ENCODE measurements around the gene CEMIP.

Gene CEMIP

DNA sequence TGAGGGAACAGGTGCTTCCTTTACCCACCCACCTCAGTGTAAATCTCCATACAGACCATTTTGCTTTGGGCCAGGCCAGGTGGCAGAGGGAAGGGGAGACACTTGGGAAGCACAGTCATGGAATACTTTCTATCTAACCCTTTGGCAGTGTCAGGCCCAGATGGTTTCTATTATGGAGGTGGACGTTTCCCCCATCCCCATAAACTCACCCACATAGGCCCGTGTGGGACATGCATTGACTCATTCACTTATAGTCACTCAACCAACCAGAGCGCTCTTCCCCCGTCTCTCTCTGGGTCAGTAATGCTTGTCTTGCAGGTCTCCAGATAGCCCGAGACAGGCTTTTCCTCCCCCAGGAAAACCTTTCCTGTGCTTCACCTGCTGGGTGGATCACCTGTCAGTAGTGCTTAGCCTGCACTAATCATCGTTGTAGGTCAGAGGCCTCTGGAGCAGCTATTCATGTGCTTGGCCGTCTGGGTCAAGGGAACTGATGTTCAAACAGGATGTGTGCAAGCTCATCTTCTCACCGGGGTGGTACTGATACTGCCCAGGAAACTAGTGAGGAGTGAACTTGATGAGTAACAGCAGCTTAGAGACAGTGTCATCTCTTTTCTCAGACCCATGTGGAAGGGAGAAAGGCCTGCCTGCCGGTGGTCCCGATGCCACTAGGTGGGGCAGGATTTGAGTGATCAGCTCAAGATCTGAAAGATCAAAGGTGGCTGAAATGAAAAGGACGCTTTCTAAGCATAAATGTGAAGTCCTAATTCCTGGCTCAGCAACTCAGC is 67.1 kb downstream of the CEMIP start:
- ChIA-PET POLR2A (no interaction called here), CTCF (interaction anchor here (0.7 kb wide), 1 partner anchor 1246 kb away, joined by 3 read pairs; no protein-coding TSS in a partner anchor)
- TF ChIP-seq L3MBTL2 (conservative IDR thresholded peaks at IDR 0.05) (no peak), LEF1 (IDR thresholded peaks at IDR 0.05; ENCODE audit: borderline replicate concordance) (no peak), BHLHE40 (IDR thresholded peaks at IDR 0.05; ENCODE audit: borderline replicate concordance) (no peak), ARNT (IDR thresholded peaks at IDR 0.05) (no peak), SP1 (IDR thresholded peaks at IDR 0.05) (no peak), HDGF (IDR thresholded peaks at IDR 0.05; ENCODE audit: borderline replicate concordance) (no peak), FOXK2 (IDR thresholded peaks at IDR 0.05) (no peak), TARDBP (IDR thresholded peaks at IDR 0.05) (no peak), SUZ12 (IDR thresholded peaks at IDR 0.05) (no peak), FOXA1 (IDR thresholded peaks at IDR 0.05) (no peak), CTBP1 (IDR thresholded peaks at IDR 0.05; ENCODE audit: borderline replicate concordance) (no peak), NFRKB (IDR thresholded peaks at IDR 0.05) (no peak), ZNF384 (IDR thresholded peaks at IDR 0.05) (no peak), ELF4 (IDR thresholded peaks at IDR 0.05) (no peak), FOXM1 (IDR thresholded peaks at IDR 0.05; ENCODE audit: borderline replicate concordance) (no peak)
- TF ChIP-seq, protein P1, sequence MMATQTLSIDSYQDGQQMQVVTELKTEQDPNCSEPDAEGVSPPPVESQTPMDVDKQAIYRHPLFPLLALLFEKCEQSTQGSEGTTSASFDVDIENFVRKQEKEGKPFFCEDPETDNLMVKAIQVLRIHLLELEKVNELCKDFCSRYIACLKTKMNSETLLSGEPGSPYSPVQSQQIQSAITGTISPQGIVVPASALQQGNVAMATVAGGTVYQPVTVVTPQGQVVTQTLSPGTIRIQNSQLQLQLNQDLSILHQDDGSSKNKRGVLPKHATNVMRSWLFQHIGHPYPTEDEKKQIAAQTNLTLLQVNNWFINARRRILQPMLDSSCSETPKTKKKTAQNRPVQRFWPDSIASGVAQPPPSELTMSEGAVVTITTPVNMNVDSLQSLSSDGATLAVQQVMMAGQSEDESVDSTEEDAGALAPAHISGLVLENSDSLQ (IDR thresholded peaks at IDR 0.05): no peak
- no peak for DNase-seq (ENCODE audit: extremely low spot score)

DNA sequence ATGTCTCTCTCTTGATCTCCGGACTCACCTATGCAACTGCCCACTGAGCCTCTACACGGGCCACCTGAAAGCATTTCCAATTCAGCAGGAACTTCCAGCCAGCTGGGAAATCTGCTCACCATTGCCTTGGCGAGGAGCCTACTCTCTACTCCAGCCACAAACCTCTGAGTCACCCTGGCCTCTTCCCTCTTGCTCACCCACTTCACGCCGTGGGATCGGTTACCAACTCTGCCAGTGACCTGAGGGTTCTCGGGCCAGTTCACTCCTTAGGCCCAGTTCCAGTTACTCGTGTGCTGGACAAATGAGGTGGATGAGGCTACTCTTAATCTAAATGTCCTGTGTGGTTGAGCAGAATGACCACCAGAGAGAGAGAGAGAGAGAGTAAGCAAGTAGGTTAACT is 70.1 kb downstream of the CEMIP start:
- no peak for DNase-seq (ENCODE audit: extremely low spot score)
- no peak for TF ChIP-seq HDGF (IDR thresholded peaks at IDR 0.05; ENCODE audit: borderline replicate concordance)
- no peak for TF ChIP-seq FOXM1 (IDR thresholded peaks at IDR 0.05; ENCODE audit: borderline replicate concordance)
- no peak for TF ChIP-seq FOXA1 (IDR thresholded peaks at IDR 0.05)
- TF ChIP-seq L3MBTL2 (conservative IDR thresholded peaks at IDR 0.05): no peak
- no peak for TF ChIP-seq FOXK2 (IDR thresholded peaks at IDR 0.05)
- no peak for TF ChIP-seq SUZ12 (IDR thresholded peaks at IDR 0.05)
- TF ChIP-seq BHLHE40 (IDR thresholded peaks at IDR 0.05; ENCODE audit: borderline replicate concordance): no peak
- no peak for TF ChIP-seq ARNT (IDR thresholded peaks at IDR 0.05)
- no peak for TF ChIP-seq LEF1 (IDR thresholded peaks at IDR 0.05; ENCODE audit: borderline replicate concordance)
- TF ChIP-seq, protein P1 (IDR thresholded peaks at IDR 0.05): no peak
- no peak for TF ChIP-seq NFRKB (IDR thresholded peaks at IDR 0.05)
- POLR2A ChIA-PET: no interaction called here
- CTCF ChIA-PET: no interaction called here

DNA sequence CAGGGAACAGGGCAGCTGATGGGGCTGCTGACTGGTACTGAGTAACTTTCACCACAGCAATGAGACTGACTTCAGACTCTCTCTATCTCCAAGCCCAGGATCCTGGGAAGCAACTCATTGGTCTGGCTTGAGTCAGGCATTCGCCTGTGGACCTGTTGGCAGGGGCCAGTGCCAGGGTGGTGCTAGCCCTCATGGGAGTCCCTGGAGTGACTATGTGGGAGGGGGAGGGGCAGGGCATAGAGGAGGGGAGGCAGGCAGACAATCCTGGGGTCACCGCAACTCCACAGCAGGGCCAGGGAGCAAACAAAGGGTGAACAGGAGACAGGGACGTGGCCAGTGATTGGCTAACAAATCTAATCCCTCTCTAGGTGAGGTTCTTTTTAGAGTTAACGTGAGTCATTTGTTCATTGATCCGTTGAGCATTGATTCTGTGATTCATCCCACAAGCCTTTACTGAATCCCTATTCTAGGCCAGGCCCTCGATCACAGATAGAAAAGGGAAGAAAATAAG is 71.8 kb downstream of the CEMIP start:
- ChIA-PET CTCF (no interaction called here), POLR2A (no interaction called here)
- no peak for DNase-seq (ENCODE audit: extremely low spot score)
- no peak for TF ChIP-seq HDGF (IDR thresholded peaks at IDR 0.05; ENCODE audit: borderline replicate concordance)
- TF ChIP-seq BHLHE40 (IDR thresholded peaks at IDR 0.05; ENCODE audit: borderline replicate concordance): no peak
- TF ChIP-seq SUZ12 (IDR thresholded peaks at IDR 0.05): no peak
- TF ChIP-seq FOXK2 (IDR thresholded peaks at IDR 0.05): no peak
- no peak for TF ChIP-seq NFRKB (IDR thresholded peaks at IDR 0.05)
- TF ChIP-seq LEF1 (IDR thresholded peaks at IDR 0.05; ENCODE audit: borderline replicate concordance): no peak
- TF ChIP-seq SP1 (IDR thresholded peaks at IDR 0.05): no peak
- TF ChIP-seq TARDBP (IDR thresholded peaks at IDR 0.05): no peak
- no peak for TF ChIP-seq ZNF384 (IDR thresholded peaks at IDR 0.05)
- no peak for TF ChIP-seq FOXA1 (IDR thresholded peaks at IDR 0.05)
- TF ChIP-seq L3MBTL2 (conservative IDR thresholded peaks at IDR 0.05): no peak
- no peak for TF ChIP-seq ELF4 (IDR thresholded peaks at IDR 0.05)
- TF ChIP-seq FOXM1 (IDR thresholded peaks at IDR 0.05; ENCODE audit: borderline replicate concordance): no peak
- no peak for TF ChIP-seq CTBP1 (IDR thresholded peaks at IDR 0.05; ENCODE audit: borderline replicate concordance)
- no peak for TF ChIP-seq ARNT (IDR thresholded peaks at IDR 0.05)
- TF ChIP-seq, protein P1 (IDR thresholded peaks at IDR 0.05): no peak

DNA sequence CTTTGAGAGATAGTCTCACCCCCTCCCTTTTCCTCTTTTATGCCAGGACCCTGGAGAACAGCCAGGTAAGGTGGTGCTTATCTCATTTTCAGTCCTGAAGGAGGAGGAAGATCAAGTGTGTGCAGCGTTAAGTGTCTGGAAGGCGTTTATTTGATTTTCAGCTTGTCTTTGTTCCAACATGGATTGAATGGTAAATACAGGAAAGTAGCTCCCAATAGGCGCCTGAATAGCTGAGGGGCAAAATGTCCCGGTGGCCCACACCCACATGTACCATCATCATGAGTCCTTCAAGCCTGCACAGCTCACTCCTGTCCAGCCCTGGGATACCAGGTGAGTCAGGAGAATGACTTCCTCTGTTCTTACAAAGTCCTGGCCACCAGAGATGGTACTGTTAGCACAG is 73.5 kb downstream of the CEMIP start:
- ChIA-PET CTCF (no interaction called here), POLR2A (no interaction called here)
- no peak for TF ChIP-seq NFRKB (IDR thresholded peaks at IDR 0.05)
- no peak for TF ChIP-seq SP1 (IDR thresholded peaks at IDR 0.05)
- no peak for TF ChIP-seq L3MBTL2 (conservative IDR thresholded peaks at IDR 0.05)
- TF ChIP-seq, protein P1 (IDR thresholded peaks at IDR 0.05): no peak
- no peak for TF ChIP-seq CTBP1 (IDR thresholded peaks at IDR 0.05; ENCODE audit: borderline replicate concordance)
- no peak for TF ChIP-seq FOXA1 (IDR thresholded peaks at IDR 0.05)
- TF ChIP-seq FOXK2 (IDR thresholded peaks at IDR 0.05): no peak
- no peak for TF ChIP-seq FOXM1 (IDR thresholded peaks at IDR 0.05; ENCODE audit: borderline replicate concordance)
- TF ChIP-seq BHLHE40 (IDR thresholded peaks at IDR 0.05; ENCODE audit: borderline replicate concordance): no peak
- TF ChIP-seq SUZ12 (IDR thresholded peaks at IDR 0.05): no peak
- no peak for TF ChIP-seq ELF4 (IDR thresholded peaks at IDR 0.05)
- TF ChIP-seq LEF1 (IDR thresholded peaks at IDR 0.05; ENCODE audit: borderline replicate concordance): no peak
- TF ChIP-seq ARNT (IDR thresholded peaks at IDR 0.05): no peak
- no peak for TF ChIP-seq ZNF384 (IDR thresholded peaks at IDR 0.05)
- TF ChIP-seq TARDBP (IDR thresholded peaks at IDR 0.05): no peak
- no peak for TF ChIP-seq HDGF (IDR thresholded peaks at IDR 0.05; ENCODE audit: borderline replicate concordance)
- DNase-seq (ENCODE audit: extremely low spot score): no peak

DNA sequence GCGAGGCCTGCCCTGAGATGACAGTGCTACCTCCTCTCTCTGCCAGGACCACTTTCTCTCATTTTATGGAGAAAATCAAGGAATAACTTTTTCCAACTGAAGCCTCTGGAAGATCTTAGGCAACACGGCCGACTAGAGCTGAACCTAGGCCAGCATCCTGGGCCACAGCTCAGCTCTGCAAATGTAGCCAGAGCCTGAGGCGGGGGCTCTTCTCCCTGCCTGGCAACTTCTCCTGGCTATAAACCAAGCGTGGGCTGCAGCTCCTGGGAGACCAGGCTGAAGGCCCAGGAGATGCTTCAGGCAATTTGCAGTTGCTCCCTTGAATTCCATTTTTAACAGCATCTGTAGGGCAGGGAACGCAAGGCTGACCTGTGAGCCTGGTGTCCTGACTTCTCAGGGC is 74.9 kb downstream of the CEMIP start:
- no peak for DNase-seq (ENCODE audit: extremely low spot score)
- POLR2A ChIA-PET: no interaction called here
- TF ChIP-seq NFRKB (IDR thresholded peaks at IDR 0.05): no peak
- no peak for TF ChIP-seq FOXK2 (IDR thresholded peaks at IDR 0.05)
- no peak for TF ChIP-seq SP1 (IDR thresholded peaks at IDR 0.05)
- TF ChIP-seq FOXA1 (IDR thresholded peaks at IDR 0.05): no peak
- CTCF ChIA-PET: no interaction called here
